ENCODE measurements around the gene CLCNKB.
"Not testable (repeated sequence)": the region's sequence is repeated elsewhere in the genome, so short reads cannot be mapped to it uniquely, and the experiment has no call there.

The CLCNKB gene

DNA sequence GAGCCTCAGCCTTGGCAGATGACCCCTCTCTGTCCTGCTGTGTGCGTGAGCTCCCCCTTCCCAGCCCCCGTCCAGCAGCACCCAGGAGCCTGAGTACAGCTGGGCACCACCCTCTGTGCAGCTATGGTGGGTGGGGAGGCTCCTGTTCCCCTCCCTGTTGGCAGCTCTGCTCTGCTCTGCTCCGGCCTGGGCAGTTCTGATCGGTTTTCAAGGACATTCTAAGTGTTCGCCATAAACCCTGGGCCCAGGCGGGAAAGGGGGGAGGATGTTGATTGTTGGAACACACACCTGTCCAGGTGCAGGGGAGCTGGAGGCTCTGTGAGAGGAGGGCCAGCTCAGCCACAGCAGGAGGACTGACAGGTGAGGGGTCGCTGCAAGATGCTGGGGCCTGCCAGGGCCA is at the start of gene CLCNKB:
TSS of gene CLCNKB (plus strand) at position 262 of the 400 bp plus-strand sequence. CDS start 711 bp downstream, outside the sequence.
- no peak for DNase-seq (ENCODE audit: low spot score)

DNA sequence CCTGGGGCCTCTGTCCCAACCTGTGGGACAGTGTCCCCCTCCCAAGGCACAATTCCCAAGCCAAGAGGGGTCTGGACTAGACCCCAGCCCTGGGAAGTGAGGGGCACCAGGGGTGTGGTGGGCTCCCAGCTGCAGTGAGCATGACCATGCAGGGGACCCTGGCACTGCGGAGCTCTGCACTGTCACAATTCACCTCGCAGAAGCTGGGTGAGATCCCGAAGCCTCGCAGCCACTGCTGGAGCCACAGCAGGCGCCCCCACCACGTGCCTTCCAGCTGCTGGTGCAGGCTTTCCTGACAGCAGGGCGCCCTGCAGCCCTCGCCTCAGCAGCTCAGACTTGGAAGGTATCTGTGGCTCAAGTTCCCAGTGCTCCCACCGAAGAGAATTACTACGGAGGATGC is 49.5 kb upstream of the CLCNKB start:
- DNase-seq (ENCODE audit: low spot score): no peak

DNA sequence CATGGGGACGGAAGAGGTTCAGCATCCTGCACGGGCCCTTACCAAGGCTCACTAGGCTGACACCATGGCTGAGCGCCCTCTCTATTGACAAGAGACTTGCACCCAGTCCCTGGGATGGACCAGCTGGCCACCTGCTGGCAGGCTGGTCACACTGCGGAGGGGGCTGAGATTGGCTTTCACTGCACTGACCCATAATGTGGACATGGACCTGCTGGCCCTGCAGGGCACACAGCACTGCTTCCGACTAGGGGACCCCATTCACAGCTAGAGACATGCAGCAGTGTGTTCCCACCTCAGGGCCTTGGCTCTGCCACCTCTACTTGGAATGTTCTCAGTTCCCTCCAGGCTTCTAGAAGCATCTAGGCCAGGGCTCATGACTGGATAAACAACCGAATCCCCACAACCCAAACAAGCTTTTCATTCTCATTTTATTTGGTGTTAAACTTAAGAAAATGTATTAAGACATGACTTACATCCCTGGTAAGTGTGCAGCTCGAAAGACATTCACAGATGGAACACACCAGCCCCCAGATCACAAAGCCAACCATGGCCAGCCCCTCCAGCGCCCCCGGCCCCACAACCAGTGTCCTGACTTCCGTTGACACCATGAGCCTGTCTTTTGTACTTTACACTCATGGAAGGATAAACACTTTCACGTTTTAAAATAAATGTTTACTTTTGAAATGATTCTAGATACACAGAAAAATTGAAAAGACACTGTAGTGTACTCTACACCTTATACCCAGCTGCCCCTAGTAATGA is 48.8 kb upstream of the CLCNKB start:
- DNase-seq (ENCODE audit: low spot score): peak; percentile 81

DNA sequence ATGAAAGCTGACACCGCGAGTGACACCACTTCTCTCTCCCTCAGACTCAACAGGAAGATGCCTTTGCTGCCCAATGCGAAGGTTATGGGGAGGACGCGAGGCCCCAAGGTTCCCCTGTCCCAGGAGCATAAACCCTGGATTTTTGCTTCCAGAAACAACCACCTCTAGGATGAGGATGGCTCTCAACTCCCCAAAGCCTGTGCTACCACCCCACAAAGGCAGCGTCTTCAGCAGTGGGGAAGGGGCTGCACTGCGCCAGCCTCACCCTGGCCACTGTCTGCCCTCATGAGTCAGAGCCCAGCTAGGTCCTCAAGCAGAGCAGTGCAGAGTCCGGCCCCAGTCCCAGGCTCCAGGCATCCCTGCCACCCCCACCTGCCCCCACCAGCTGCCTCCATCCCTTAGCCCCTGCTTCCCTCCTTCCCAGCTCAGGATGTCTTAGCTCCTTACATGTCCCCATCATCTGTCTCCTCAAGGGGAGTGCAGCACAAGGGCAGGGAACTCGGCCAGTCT is 46.5 kb upstream of the CLCNKB start:
- no peak for DNase-seq (ENCODE audit: low spot score)

DNA sequence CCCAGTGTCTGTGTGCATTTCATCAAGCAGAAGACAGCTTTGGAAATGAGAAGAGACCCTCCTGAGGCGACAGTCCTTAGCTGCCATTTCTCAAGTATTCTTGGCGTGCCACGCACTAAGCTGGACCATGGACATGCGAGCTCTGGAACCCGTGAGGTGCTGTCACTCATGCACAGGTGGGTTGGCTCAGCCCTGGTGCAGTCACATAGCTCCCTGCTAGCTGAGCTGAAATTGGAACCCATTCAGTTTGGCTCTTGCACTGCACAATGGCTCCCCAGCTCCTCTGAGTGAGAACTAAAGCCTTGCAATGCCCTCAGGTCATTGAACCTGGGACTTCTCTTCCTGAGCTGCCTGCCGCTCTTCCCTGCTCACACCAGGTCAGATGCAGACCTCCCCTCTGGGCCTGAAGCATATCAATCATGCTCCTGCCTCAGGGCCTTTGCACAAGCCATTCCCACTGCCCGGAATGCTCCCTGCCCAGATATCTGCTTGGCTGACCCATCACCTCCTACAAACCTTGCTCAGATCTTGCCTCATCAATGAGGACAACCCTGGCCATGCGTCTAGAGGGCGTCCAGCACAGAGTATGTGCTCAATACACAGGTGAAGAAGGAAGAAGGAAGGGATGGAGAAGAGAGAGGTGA is 45.8 kb upstream of the CLCNKB start:
- DNase-seq (ENCODE audit: low spot score): no peak

DNA sequence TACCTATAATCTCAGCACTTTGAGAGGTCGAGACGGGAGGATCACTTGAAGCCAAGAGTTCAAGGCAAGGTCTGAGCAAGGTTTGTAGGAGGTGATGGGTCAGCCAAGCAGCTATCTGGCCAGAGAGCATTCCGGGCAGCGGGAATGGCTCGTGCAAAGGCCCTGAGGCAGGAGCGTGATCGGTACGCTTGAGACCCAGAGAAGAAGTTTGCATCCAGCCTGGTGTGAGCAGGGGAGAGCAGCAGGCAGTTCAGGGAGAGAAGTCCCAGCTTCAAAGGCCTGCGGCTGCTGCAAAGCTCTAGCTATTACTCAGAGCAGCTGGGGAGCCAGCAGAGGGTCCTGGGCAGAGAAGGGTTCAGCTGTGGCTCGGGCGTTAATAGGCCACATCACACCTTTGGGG is 44.7 kb upstream of the CLCNKB start:
- no peak for DNase-seq (ENCODE audit: low spot score)

DNA sequence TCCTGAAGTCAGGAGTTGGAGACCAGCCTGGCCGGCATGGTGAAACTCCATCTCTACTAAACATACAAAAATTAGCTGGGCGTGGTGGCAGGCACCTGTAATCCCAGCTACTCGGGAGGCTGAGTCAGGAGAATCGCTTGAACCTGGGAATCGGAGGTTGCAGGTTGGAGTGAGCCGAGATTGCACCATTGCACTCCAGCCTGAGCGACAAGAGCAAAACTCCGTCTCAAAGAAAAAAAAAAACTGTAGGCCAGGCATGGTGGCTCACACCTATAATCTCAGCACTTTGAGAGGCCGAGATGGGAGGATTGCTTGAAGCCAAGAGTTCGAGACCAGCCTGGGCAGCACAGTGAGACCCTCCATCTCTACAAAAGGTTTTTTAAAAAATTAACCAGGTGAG is 42.3 kb upstream of the CLCNKB start:
- not testable (repeated sequence) for DNase-seq (ENCODE audit: low spot score)

DNA sequence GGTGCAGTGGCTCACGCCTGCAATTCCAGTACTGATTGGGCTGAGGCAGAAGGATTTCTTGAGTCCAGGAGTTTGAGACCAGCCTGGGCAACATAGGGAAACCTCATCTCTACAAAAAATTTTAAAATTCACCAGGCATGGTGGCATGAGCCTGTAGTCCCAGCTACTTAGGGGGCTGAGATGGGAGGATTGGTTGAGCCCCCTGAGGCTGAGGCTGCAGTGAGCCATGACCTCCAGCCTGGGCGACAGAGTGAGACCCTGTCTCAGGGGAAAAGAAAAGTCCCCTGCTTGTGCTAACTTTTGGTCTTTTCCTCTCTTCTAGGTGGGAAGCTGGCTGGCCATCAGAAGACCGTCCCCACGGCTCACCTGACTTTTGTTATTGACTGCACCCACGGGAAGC is 38.0 kb upstream of the CLCNKB start:
- no peak for DNase-seq (ENCODE audit: low spot score)

DNA sequence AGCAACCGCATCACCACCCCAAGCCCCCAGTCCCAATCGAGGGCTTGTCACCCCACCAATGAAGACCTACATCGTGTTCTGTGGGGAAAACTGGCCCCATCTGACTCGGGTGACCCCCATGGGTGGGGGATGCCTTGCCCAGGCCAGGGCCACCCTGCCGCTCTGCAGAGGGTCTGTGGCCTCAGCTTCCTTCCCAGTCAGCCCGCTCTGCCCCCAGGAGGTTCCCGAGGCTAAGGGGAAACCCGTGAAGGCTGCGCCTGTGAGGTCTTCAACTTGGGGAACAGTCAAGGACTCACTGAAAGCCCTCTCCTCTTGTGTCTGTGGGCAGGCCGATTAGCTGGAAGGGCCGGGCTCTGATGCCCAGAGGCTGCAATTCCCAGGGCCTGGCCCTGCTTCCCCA is 37.6 kb upstream of the CLCNKB start:
- DNase-seq (ENCODE audit: low spot score): no peak

DNA sequence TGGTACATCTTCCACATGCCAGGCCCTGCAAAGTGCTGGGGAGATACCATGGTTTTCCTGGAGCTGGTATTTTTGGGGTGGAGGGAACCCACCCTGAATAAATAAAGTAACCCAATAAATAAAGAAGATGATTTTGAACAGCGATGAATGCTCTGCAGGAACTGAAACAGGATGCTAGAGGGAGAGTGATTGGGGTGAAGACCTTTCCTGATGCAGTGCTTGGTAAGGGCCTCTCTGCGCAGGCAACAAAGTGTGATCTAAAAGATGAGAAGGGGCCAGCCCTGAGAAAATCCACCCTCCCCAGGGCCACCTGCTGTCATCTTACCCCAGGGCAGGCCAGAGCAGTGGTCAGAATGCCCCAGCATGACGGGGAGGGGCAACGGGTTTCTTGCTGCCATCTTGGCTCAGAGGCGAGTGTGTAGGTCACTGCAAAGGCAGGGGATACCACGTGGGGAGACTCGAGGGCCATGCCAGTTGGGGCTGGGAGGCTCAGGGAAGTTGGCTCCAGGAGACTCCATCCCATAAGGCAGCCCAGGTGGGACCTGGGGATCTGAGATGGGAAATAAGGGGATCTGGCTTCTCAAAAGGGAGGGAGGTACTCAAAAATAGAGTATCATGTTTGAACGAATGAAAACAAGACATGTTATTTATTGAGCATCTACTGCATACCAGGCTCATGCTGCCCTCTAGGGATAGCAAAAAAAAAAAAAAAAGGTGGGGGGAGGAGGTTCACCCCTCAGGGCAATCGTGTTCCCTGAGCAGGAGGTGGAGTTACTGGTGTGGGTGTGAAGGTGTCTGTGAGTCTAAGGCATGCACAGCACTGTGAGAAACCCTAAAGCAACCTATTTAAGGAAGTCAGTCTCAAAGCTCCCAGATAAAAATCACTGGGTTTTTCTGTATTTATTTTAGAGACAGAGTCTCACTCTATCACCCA is 36.8 kb upstream of the CLCNKB start:
- DNase-seq (ENCODE audit: low spot score): no peak

DNA sequence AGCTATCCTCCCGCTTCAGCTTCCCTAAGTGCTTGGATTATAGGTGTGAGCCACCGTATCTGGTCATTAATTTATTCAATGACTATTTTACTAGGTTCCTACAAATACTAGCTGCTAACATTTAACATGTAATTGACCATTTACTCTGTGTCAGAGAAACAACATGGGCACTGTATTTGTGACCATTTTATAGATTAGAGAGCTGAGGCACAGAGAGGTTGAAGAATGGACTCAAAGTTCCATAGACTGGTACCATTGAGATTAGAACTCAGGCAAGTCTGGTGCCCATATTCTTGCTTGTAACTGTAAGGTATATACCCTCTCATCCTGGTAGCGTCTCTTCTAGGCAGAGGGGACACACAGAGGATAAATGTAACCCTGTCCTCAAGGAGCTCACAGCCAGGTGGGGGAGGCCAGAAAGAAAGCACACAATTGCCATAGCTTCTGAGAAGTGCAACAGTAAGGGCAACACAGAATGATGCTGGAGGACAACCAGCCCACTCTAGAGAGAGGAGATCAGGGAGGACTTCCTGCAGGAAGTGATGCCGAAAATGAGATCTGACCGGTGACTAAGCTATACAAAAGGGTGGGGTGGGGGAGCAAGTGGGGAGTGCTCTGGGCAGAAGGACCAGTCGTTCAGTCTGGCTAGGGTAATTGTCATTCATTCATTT is 35.8 kb upstream of the CLCNKB start:
- no peak for DNase-seq (ENCODE audit: low spot score)

DNA sequence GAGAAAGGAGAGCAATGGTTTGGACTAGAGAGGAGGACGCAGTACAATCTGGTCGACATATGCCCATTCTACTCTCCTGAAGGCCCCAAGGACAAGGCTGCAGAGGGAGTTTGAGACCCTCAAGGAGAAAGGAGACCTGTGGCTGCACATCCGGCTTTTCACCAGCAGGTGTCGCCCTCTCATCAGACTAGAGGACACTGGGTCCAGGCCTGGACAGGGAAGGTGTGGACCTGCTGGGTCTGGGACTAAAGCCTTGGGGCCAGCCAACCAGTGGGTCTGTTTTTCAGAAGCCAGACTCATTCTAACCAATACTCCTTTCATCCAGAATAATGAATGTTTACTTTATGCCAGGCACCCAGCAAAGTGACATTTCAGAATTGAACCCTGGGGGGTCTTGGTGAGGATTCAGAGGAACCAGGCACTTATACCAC is 34.5 kb upstream of the CLCNKB start:
- DNase-seq (ENCODE audit: low spot score): peak; percentile 61

DNA sequence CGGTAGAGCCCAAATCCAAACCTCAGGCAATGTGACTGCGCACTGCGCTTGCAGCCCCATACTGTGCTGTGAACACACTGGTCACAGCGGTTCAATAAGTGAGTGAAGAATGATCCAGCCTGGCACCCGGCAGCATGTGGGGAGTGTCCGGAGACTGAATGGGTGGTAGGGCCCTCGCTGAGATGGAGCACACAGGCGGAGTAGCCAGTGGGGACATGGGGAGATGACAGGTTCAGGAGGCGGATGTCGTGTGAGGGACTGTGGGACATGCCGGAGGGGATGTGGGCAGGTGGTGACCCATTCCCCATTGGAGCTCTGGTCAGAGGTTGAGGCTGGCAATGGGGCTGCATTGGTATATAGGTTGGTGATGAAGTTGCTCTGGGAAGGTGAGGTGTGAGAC is 33.9 kb upstream of the CLCNKB start:
- DNase-seq (ENCODE audit: low spot score): no peak

DNA sequence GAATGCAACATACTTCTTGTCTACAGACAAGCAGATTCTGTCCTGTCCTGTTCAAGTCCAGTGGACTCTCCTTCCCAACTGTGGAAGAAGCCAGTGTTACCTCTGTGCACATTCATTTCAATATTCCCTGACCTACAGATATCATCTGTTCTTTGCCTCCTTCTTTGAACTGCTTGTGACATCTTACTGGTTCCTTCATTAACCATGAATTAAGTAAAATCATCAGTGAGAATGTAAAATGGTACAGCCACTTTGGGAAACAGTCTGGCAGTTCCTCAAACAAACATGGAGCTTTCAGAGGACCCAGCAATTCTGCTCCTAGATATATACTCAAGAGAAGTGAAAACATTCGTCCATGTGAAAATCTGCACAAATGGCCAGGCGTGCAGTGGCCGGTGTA is 32.7 kb upstream of the CLCNKB start:
- no peak for DNase-seq (ENCODE audit: low spot score)

DNA sequence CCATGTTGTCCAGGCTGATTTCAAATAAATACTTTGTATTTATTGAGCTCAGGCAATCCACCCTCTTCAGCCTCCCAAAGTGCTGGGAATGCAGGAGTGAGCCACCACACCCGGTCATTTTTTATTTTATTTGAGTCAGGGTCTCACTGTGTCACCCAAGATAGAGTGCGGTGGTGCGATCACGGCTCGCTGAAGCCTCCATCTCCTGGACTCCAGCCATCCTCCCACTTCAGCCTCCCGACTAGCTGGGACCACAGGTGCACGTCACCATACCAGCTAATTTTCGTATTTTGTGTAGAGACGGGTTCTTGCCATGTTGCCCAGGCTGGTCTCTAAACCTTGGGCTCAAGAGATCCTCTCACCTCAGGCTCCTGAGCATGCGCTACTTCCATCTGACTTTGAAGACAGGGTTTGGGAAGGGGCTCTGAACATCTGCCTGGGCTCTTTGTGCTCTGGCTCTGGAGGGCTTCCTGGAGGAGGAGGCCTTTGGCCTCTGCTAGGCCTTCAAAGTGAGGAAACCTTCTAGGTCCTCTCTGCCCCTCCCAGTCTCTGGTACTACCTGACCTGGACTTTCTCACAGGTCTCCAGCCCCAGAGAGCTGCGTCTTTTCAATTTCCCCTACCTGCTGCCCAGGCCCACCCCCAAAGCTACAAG is 31.5 kb upstream of the CLCNKB start:
- DNase-seq (ENCODE audit: low spot score): no peak

DNA sequence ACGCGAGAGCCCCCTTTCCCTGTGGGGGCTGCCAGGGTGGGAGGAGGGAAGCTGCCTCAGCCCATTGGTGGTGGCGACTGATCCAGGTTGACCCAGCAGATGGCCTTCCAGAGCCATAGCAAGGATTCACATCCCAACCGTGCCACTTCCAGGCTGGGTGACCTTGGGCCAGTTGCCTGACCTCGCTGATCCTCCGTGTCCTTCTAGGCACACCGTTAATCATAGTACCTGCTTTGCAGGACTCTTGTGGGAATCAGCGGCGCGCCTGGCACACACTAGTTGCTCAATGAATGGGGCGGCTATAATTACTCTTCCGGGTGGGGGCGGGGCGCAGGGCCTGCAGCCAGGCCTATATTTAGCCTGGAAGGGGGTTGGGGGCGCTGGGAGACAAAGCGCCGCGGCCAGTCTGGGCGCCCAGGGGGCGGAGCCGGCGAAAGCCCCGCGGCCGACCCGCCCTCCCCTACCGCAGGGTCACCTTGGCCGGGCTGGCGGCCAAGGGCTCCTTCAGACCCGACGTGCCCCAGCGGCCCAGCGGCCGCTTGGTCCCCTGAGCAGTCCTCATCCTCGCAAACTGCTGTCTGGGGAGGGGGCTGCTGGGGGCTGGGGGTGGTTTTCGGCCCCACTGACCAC is 30.9 kb upstream of the CLCNKB start:
- no peak for DNase-seq (ENCODE audit: low spot score)

DNA sequence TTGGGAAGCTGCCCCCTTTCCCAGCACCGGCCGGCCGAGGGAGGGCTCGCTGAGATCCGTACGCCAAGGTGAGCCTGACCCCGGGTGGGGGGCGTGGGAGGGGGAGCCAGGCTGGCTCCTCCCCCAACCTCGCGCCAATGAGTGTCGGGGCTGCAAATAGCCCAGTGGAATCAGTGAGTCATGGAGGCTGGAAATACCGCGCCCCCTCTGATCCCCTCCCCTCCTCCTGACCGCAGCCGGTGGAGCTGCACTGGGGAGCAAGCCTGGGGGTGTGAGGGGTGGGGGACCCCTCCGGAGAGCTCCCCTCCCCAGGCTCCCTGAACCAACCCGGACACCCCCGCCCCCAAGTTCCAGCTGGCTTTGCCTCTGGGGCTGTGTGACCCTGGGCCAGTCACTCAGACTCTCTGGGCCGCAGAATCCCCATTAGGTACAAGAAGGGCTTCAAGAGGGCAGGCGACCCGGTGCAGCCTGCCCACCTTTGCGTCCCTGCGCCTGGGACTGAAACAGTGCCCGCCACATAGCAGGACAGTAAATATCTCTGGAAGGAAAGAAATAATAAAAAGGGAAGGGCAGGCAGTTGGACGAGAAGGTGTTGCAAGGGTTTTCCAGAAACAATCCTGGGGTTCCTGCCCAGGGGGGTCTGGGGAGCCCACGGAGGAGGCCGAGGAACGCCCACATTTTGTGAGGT is 30.2 kb upstream of the CLCNKB start:
- DNase-seq (ENCODE audit: low spot score): no peak

DNA sequence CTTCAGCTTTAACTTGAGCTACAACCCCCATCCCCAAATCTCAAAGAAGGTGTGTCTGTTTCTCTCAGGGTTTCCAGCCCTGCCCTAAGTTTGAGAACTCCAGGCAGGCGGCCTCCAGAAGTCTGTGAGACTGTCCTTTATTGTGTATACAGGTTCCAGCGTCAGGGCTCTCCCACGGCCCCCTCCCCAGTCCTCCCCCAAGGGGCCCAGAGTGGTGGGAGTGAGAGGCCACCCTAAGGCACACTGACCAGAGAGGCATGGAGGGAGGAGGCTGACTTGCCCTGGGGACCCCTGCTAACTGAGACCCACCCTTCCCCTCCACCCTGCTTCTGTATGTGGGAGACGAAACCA is 29.7 kb upstream of the CLCNKB start:
- DNase-seq (ENCODE audit: low spot score): no peak

DNA sequence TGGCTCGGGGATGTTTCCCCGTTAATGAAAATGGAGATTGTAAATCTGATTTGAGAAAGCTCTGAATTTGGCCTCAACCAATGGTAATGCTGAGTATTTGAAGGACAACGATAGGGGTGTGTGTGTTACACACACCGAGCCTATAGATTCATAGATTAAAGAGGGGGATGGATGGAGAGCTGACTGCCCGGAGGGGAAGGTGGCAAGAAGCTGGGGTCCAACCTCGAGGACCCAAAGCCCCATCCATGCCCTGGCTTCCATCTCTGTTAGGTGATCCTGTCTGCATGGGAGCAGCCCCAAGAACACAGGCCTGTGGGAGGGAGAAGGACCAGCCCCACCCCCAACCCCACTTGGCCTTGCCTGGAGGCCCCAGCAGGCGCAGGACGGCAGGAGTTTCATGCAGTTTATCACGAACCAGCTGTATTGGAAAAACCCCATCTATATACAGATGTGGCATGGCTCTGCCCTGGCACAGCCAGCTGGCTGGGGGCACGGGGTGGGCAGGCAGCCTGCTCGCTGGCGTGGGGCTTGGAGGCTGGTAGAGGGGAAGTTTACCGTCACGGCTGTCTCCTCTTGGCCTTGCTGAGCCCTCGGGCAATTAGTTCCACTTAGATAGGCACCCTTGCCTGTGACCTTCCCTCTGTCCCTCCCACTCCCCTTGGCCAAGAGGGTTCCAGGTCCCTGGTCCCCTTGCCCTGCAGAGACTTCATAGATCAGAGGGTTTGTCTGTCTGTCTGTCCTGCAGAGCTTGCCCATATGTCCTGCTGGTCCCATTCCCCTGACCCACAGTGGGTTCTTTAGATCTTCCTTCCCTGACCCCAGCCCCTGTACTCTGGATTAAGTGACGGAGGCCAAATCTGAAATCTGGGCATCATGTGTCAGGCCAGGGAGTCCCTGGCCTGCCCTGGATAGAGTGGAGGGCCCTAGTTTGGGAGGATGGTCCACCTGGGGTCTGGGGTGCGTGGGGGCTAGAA is 28.8 kb upstream of the CLCNKB start:
- no peak for DNase-seq (ENCODE audit: low spot score)
